H1 (cell line): ENCODE measurements around the gene PTDSS2. TPM values are rescaled to one million over a fixed set of nuclear protein-coding genes. Genes with fewer than 3 reads are reported as not detected.

Experiments used
- CTCF ChIA-PET: fragments of 300-600 bp; sonication (Branson Sonifier 250); formaldehyde crosslinking; loops from one replicate; lab custom pipeline; 2021; ENCODE audit not compliant: partially characterized antibody; lab: Charles Lee
- POLR2A ChIA-PET: fragments of 300-600 bp; sonication (Branson Sonifier 250); formaldehyde crosslinking; loops from one replicate; lab custom pipeline; 2021; ENCODE audit warnings: inconsistent platforms; ENCODE audit not compliant: partially characterized antibody; lab: Charles Lee
- DNase-seq, 2 experiments: peaks; one replicate each; pipeline versions ENCODE4 v3.0.0 to v3.0.0-alpha.2; 2010 to 2022; ENCODE audit warnings: low spot score in 2 of 2, low read depth in 1 of 2, mixed read lengths in 1 of 2
- FAIRE-seq: peaks from 2 replicates; lab custom pipeline; 2011; peaks lifted over from hg19 to GRCh38; lab: Jason Lieb, UNC
- H2AFZ ChIP-seq: 2 replicates; pipeline ENCODE4 v1.8.1; 2012; ENCODE audit warnings: low read length, inconsistent platforms
- H2AK5ac ChIP-seq: 2 replicates; pipeline ENCODE4 v1.6.1; 2013; ENCODE audit warnings: low read depth, low read length
- H2BK120ac ChIP-seq: replicated peaks from 2 replicates; pipeline ENCODE3; 2013; ENCODE audit warnings: low read depth, low read length, inconsistent platforms
- H2BK12ac ChIP-seq: 2 replicates; pipeline ENCODE4 v1.6.1; 2013; ENCODE audit warnings: low read depth, low read length
- H2BK15ac ChIP-seq: 2 replicates; pipeline ENCODE4 v1.6.1; 2013; ENCODE audit warnings: low read length
- H2BK20ac ChIP-seq: 2 replicates; pipeline ENCODE4 v1.6.1; 2013; ENCODE audit warnings: low read length
- H2BK5ac ChIP-seq: 2 replicates; pipeline ENCODE4 v1.6.1; 2013; ENCODE audit warnings: low read depth, low read length
- H3K14ac ChIP-seq: 2 replicates; pipeline ENCODE4 v1.6.1; 2013; ENCODE audit warnings: inconsistent platforms; ENCODE audit not compliant: insufficient read length
- H3K18ac ChIP-seq: 2 replicates; pipeline ENCODE4 v1.6.1; 2013; ENCODE audit warnings: low read length; ENCODE audit errors: extremely low read depth
- H3K23ac ChIP-seq: 2 replicates; pipeline ENCODE4 v1.6.1; 2013; ENCODE audit warnings: inconsistent platforms; ENCODE audit not compliant: insufficient read length
- H3K23me2 ChIP-seq: 2 replicates; pipeline ENCODE4 v1.6.1; 2013; ENCODE audit warnings: low read depth, low read length
- H3K27ac ChIP-seq: 2 replicates; pipeline ENCODE4 v1.6.1; 2011; ENCODE audit warnings: low read depth, low read length, inconsistent platforms
- H3K27me3 ChIP-seq, 4 experiments: replicated peaks in 1 of 4; 1 replicate in 1 of 4; 2 replicates in 3 of 4; pipeline versions ENCODE4 v1.6.1 to v1.8.1; 2011 to 2013; ENCODE audit warnings: low read length in 3 of 4, mild to moderate bottlenecking in 3 of 4, inconsistent platforms in 2 of 4, mixed read lengths in 2 of 4, moderate library complexity in 1 of 4; ENCODE audit not compliant: control insufficient read depth in 3 of 4, insufficient read depth in 3 of 4; ENCODE audit errors: extremely low read depth in 1 of 4
- H3K36me3 ChIP-seq, 4 experiments: 2 replicates each; pipeline versions ENCODE4 v1.6.1 to v1.8.1; 2011 to 2013; ENCODE audit warnings: mild to moderate bottlenecking in 4 of 4, low read length in 3 of 4, moderate library complexity in 2 of 4, control low read depth in 1 of 4, inconsistent platforms in 1 of 4; ENCODE audit not compliant: insufficient read depth in 4 of 4, control insufficient read depth in 2 of 4
- H3K4ac ChIP-seq: replicated peaks from 2 replicates; pipeline ENCODE3; 2013; ENCODE audit warnings: low read length, low read depth, mixed read lengths, inconsistent platforms; ENCODE audit not compliant: insufficient read length
- H3K4me1 ChIP-seq, 4 experiments: replicated peaks in 1 of 4; 1 replicate in 1 of 4; 2 replicates in 3 of 4; pipeline versions ENCODE4 v1.6.1 to v1.8.1; 2011 to 2013; ENCODE audit warnings: low read length in 3 of 4, inconsistent platforms in 2 of 4, mixed read lengths in 1 of 4; ENCODE audit not compliant: insufficient read depth in 4 of 4, control insufficient read depth in 3 of 4
- H3K4me2 ChIP-seq, 2 experiments: 2 replicates each; pipeline versions ENCODE4 v1.6.1 to v1.8.1; 2011 to 2013; ENCODE audit warnings: low read depth in 2 of 2, low read length in 2 of 2, control low read depth in 1 of 2, inconsistent platforms in 1 of 2, mild to moderate bottlenecking in 1 of 2; ENCODE audit not compliant: insufficient read depth in 1 of 2
- H3K4me3 ChIP-seq, 4 experiments: fragments of 200-600, 300-600 bp in 1 of 4; sonication (generic), shearing (Covaris generic), sonication (Bioruptor Twin) in 1 of 4; 2 replicates each; pipeline versions ENCODE4 v1.5.1 to v1.8.1; 2011 to 2016; ENCODE audit warnings: low read length in 4 of 4, low read depth in 3 of 4, control low read depth in 2 of 4, inconsistent platforms in 2 of 4, mild to moderate bottlenecking in 2 of 4, mixed read lengths in 1 of 4, moderate library complexity in 1 of 4; ENCODE audit not compliant: insufficient read depth in 2 of 4; ENCODE audit errors: extremely low read depth in 1 of 4
- H3K56ac ChIP-seq: replicated peaks from 2 replicates; pipeline ENCODE3; 2013; ENCODE audit warnings: low read depth, mild to moderate bottlenecking, mixed read lengths, low read length, inconsistent platforms; ENCODE audit not compliant: insufficient read length
- H3K79me1 ChIP-seq: 2 replicates; pipeline ENCODE4 v1.6.1; 2013; ENCODE audit warnings: low read depth, low read length, control low read depth
- H3K79me2 ChIP-seq, 2 experiments: 2 replicates each; pipeline versions ENCODE4 v1.6.1 to v1.8.1; 2012 to 2013; ENCODE audit warnings: low read length in 2 of 2, mild to moderate bottlenecking in 2 of 2, inconsistent platforms in 1 of 2; ENCODE audit not compliant: insufficient read depth in 2 of 2, control insufficient read depth in 1 of 2
- H3K9ac ChIP-seq, 4 experiments: replicated peaks in 1 of 4; 1 replicate in 1 of 4; 2 replicates in 3 of 4; pipeline versions ENCODE4 v1.6.1 to v1.8.1; 2011 to 2013; ENCODE audit warnings: low read depth in 3 of 4, low read length in 3 of 4, control low read depth in 2 of 4, mild to moderate bottlenecking in 2 of 4, moderate library complexity in 2 of 4, inconsistent platforms in 1 of 4; ENCODE audit errors: extremely low read depth in 1 of 4
- H3K9me3 ChIP-seq, 2 experiments: 2 replicates each; pipeline versions ENCODE4 v1.6.1 to v1.8.1; 2012 to 2013; ENCODE audit warnings: mild to moderate bottlenecking in 2 of 2, moderate library complexity in 2 of 2, control low read depth in 1 of 2, inconsistent platforms in 1 of 2, low read depth in 1 of 2, low read length in 1 of 2, mixed read lengths in 1 of 2; ENCODE audit not compliant: insufficient read depth in 2 of 2
- H4K20me1 ChIP-seq, 2 experiments: replicated peaks in 1 of 2; 2 replicates each; pipeline versions ENCODE3 to v1.8.1; 2011 to 2013; ENCODE audit warnings: inconsistent platforms in 2 of 2, low read length in 2 of 2, mild to moderate bottlenecking in 1 of 2; ENCODE audit not compliant: insufficient read depth in 2 of 2, control insufficient read depth in 1 of 2
- H4K5ac ChIP-seq: 2 replicates; pipeline ENCODE4 v1.6.1; 2013; ENCODE audit warnings: low read length, low read depth, mixed read lengths, inconsistent platforms; ENCODE audit not compliant: insufficient read length
- H4K8ac ChIP-seq: 2 replicates; pipeline ENCODE4 v1.8.0; 2013; ENCODE audit warnings: mild to moderate bottlenecking, moderate library complexity, low read length, inconsistent platforms; ENCODE audit not compliant: insufficient read depth; ENCODE audit errors: extremely low read depth
- H4K91ac ChIP-seq: replicated peaks from 2 replicates; pipeline ENCODE3; 2013; ENCODE audit warnings: low read length, mixed read lengths, inconsistent platforms; ENCODE audit not compliant: insufficient read length
- BRCA1 ChIP-seq: IDR thresholded peaks from 2 replicates; pipeline ENCODE4 v1.6.1; 2012; ENCODE audit warnings: low read depth, low read length, improper control_type of control experiment
- CBX8 ChIP-seq: fragments of 300-800, 300-1000 bp; sonication (generic); IDR thresholded peaks from 2 replicates; pipeline ENCODE4 v1.7.1; 2016; ENCODE audit warnings: low read depth, low read length, borderline replicate concordance
- CTBP2 ChIP-seq: IDR thresholded peaks from 2 replicates; pipeline ENCODE4 v1.7.0; 2011; ENCODE audit warnings: borderline replicate concordance, mild to moderate bottlenecking, moderate library complexity, mixed read lengths, low read length; ENCODE audit not compliant: insufficient read depth, insufficient read length
- MAX ChIP-seq: IDR thresholded peaks from 2 replicates; pipeline ENCODE4 v1.6.1; 2012; ENCODE audit warnings: inconsistent platforms
- TAF7 ChIP-seq: optimal IDR thresholded peaks from 2 replicates; pipeline ENCODE3; 2011; ENCODE audit warnings: low read depth, mild to moderate bottlenecking, inconsistent platforms, low read length, moderate library complexity, borderline replicate concordance
- WGBS, 2 experiments: shearing (Covaris generic) in 1 of 2; methylation state at CpG; one replicate each; pipeline versions ENCODE4 v1.1.6 to v1.1.7; 2013 to 2015; ENCODE audit warnings: low lambda C conversion rate in 2 of 2, mixed read lengths in 2 of 2, inconsistent platforms in 1 of 2, low coverage in 1 of 2, missing lambda C conversion rate in 1 of 2; ENCODE audit not compliant: insufficient replicate concordance in 2 of 2, insufficient coverage in 1 of 2, insufficient read length in 1 of 2; ENCODE audit errors: extremely low coverage in 1 of 2, missing lambda C conversion rate in 1 of 2; 5-methylcytosine and 5-hydroxymethylcytosine counted together
- polyA plus RNA-seq, 7 experiments: library from polyadenylated mRNA; depleted of rRNA in 3 of 7; stranded (reverse) in 5 of 7; unstranded in 2 of 7; fragments of >200 nt in 5 of 7; fragments of 200-250 nt in 2 of 7; gene quantifications; 1 replicate in 5 of 7; 2 replicates in 1 of 7; 4 replicates in 1 of 7; pipeline versions ENCODE4 v1.2.1 to v1.2.3, GENCODE V29; 2011 to 2013; ENCODE audit warnings: missing spikeins in 2 of 7, mixed read lengths in 2 of 7
- total RNA-seq: library from RNA; stranded (reverse); fragmentation: NEBNext Ultra II Directional; extraction: Animal tissue kit (Norgen Biotek cat#: 25700); gene quantifications from 2 replicates; pipeline ENCODE4 v1.2.1, GENCODE V29; 2021
- TF ChIP-seq, protein P1 (sequence below), 3 experiments: IDR thresholded peaks; 1 replicate in 2 of 3; 2 replicates in 1 of 3; pipeline versions ENCODE4 v1.5.1 to v1.6.1; 2011; ENCODE audit warnings: low read length in 3 of 3, mild to moderate bottlenecking in 3 of 3, inconsistent platforms in 2 of 3, low read depth in 1 of 3, moderate library complexity in 1 of 3; ENCODE audit not compliant: insufficient read depth in 1 of 3; ENCODE audit errors: control extremely low read depth in 1 of 3
- TF ChIP-seq, protein P2 (sequence below): IDR thresholded peaks from 2 replicates; pipeline ENCODE4 v1.6.1; 2011; ENCODE audit warnings: low read depth, mild to moderate bottlenecking, low read length; ENCODE audit not compliant: insufficient read depth

The PTDSS2 gene
- total and polyA plus RNA-seq, 2 of the 8 experiments (the other 6 are each of a cell fraction or from before 2014, with no cell fraction given) = 48.7 to 68.2 TPM

DNA sequence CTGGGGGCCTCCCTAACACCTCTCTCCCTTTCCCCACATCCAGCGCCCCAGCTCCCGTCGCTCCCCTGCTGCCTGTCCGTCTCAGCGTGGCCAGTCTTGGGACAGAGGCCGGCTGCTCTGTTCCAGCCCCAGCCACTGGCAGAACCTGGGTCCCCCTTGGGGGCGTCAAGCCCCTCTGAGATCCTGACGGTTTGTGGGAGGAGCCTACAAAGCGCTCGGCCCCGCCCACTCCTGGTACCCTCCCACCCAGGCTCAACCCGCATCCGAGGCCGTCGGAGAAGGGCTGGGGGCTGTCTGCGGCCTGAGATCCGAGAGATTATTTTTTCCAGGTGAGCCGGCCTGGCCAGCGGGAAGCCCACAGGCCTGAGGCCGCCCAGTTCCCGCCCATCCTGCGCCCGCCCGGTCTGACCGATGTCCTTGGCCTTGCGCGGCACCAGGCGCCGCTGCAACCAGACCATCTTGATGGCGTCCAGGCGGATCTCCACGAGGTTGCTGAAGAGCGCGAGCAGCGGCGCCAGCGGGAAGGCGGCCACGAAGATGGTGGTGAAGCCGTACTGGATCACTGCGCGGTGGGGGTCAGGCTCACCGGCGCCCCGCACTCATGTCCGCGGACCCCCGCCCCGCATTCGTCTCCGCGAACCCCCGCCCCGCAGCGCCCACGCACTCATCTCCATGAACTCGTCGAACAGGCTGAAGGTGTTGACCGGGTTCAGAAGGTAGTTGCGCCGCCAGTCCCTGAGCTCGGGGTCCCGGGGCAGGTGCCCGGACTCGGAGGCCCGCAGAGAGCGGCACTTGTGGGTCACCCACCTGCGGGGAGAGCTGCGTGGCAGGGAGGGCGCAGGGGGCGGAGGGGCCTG, 29.8 kb upstream of the PTDSS2 start:
- H3K27ac ChIP-seq = no peak overlapping the region
- POLR2A ChIA-PET = interaction anchor here (0.6 to 5.5 kb wide), 2 partner anchors 15 to 457 kb away, joined by 3 to 41 read pairs; no protein-coding TSS in a partner anchor
- no peak overlapping the region for H3K56ac ChIP-seq
- H2AFZ ChIP-seq = no peak overlapping the region
- no peak overlapping the region for H4K91ac ChIP-seq
- H3K18ac ChIP-seq = no peak overlapping the region
- H2BK5ac ChIP-seq = no peak overlapping the region
- no peak overlapping the region for H3K9ac ChIP-seq
- no peak overlapping the region for H3K4me3 ChIP-seq
- no peak overlapping the region for H2BK120ac ChIP-seq
- WGBS, 2 experiments = 92% methylated on average over 45 of the region's 71 CpGs; no CpG with 5 or more reads in 1 of the 2 experiments
- CTCF ChIA-PET = interaction anchor here (0.6 to 1.2 kb wide), 2 partner anchors 28 to 29 kb away, joined by 4 read pairs; no protein-coding TSS in a partner anchor
- no peak overlapping the region for H3K4ac ChIP-seq
- no peak overlapping the region for H2BK20ac ChIP-seq
- H3K23me2 ChIP-seq = peaks cover 9% of the 10 kb centered on the region; the same call in 1 of the 2 replicates
- no peak overlapping the region for H2BK15ac ChIP-seq
- H4K5ac ChIP-seq = no peak overlapping the region
- H3K79me1 ChIP-seq = peaks cover 5% of the 10 kb centered on the region; the same call in 1 of the 2 replicates
- no peak overlapping the region for H2AK5ac ChIP-seq
- no peaks in the 10 kb centered on the region for H3K9me3 ChIP-seq
- no peaks in the 10 kb centered on the region for H4K20me1 ChIP-seq
- peaks cover 0 to 13% (median 4%) of the 10 kb centered on the region in 4 experiments; a peak in 5 of 7 replicates for H3K27me3 ChIP-seq
- H3K36me3 ChIP-seq = no peaks in the 10 kb centered on the region; a peak in 1 of 8 replicates
- FAIRE-seq (no peak), DNase-seq (peak in 1 of 2 experiments; percentile 66)
- H3K4me2 ChIP-seq = no peak overlapping the region
- H3K23ac ChIP-seq = no peak overlapping the region
- no peak overlapping the region for H3K14ac ChIP-seq
- peaks cover 0 to 18% (median 14%) of the 10 kb centered on the region in 4 experiments; a peak in 6 of 7 replicates for H3K4me1 ChIP-seq
- H2BK12ac ChIP-seq = no peak overlapping the region
- peaks cover 0 to 7% of the 10 kb centered on the region in 2 experiments; a peak in 1 of 4 replicates for H3K79me2 ChIP-seq
- H4K8ac ChIP-seq = no peak overlapping the region
- no peak for TF ChIP-seq BRCA1
- no peak for TF ChIP-seq CTBP2
- TF ChIP-seq, protein P1, sequence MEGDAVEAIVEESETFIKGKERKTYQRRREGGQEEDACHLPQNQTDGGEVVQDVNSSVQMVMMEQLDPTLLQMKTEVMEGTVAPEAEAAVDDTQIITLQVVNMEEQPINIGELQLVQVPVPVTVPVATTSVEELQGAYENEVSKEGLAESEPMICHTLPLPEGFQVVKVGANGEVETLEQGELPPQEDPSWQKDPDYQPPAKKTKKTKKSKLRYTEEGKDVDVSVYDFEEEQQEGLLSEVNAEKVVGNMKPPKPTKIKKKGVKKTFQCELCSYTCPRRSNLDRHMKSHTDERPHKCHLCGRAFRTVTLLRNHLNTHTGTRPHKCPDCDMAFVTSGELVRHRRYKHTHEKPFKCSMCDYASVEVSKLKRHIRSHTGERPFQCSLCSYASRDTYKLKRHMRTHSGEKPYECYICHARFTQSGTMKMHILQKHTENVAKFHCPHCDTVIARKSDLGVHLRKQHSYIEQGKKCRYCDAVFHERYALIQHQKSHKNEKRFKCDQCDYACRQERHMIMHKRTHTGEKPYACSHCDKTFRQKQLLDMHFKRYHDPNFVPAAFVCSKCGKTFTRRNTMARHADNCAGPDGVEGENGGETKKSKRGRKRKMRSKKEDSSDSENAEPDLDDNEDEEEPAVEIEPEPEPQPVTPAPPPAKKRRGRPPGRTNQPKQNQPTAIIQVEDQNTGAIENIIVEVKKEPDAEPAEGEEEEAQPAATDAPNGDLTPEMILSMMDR (IDR thresholded peaks at IDR 0.05; ENCODE audit: control extremely low read depth in 1 of 3, insufficient read depth in 1 of 3, low read depth in 1 of 3, low read length in 3 of 3) = no peak
- TF ChIP-seq MAX = no peak
- no peak for TF ChIP-seq TAF7
- TF ChIP-seq, protein P2, sequence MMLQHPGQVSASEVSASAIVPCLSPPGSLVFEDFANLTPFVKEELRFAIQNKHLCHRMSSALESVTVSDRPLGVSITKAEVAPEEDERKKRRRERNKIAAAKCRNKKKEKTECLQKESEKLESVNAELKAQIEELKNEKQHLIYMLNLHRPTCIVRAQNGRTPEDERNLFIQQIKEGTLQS = no peak
- no peak for TF ChIP-seq CBX8
